MCF 10A (cell line): ENCODE results near the gene INTU. TPM values are rescaled to one million over a fixed set of nuclear protein-coding genes. Genes with fewer than 3 reads are reported as not detected.
A peak's percentile ranks its signal among the peaks of the same experiment; 100 is the strongest.
"Not testable (repeated sequence)": the region's sequence is repeated elsewhere in the genome, so short reads cannot be mapped to it uniquely, and the experiment has no call there.

ENCODE experiments used
- Bru-seq: library from RNA; stranded (reverse); fragments of 400-500 nt; gene quantifications from one replicate; lab custom pipeline; 2021; lab: Mats Ljungman, UMichigan
- BruChase-seq, 2 experiments: library from RNA; stranded (reverse); fragments of 400-500 nt; gene quantifications; one replicate each; lab custom pipeline; 2021; lab: Mats Ljungman, UMichigan
- BruUV-seq: library from RNA; stranded (reverse); fragments of 400-500 nt; replicated peaks from 2 replicates; lab custom pipeline; 2021; lab: Mats Ljungman, UMichigan
- CTCF ChIA-PET: fragments of 300-600 bp; sonication (Branson Sonifier 250); formaldehyde crosslinking; extraction: SDS; loops from one replicate; lab custom pipeline; 2021; ENCODE audit warnings: antibody characterized with exemption, inconsistent platforms; lab: Yijun Ruan, JAX
- POLR2A ChIA-PET: fragments of 300-600, 350-650 bp; sonication (Branson Sonifier 250); formaldehyde crosslinking; extraction: SDS; loops from one replicate; lab custom pipeline; 2020; ENCODE audit warnings: antibody characterized with exemption, inconsistent platforms; lab: Yijun Ruan, JAX
- DNase-seq: peaks from one replicate; pipeline ENCODE4 v3.0.0-alpha.2; 2018; ENCODE audit not compliant: unreplicated experiment
- H3K27ac Mint-ChIP-seq: one replicate; pipeline ENCODE4 v1.8.0; 2022; ENCODE audit warnings: mild to moderate bottlenecking, low read depth, mixed read lengths; ENCODE audit not compliant: unreplicated experiment
- H3K27me3 Mint-ChIP-seq: one replicate; pipeline ENCODE4 v1.8.0; 2022; ENCODE audit warnings: mixed read lengths; ENCODE audit not compliant: insufficient read depth, unreplicated experiment
- H3K36me3 Mint-ChIP-seq: one replicate; pipeline ENCODE4 v1.8.0; 2022; ENCODE audit warnings: mild to moderate bottlenecking, moderate library complexity, mixed read lengths; ENCODE audit not compliant: insufficient read depth, unreplicated experiment
- H3K4me1 Mint-ChIP-seq: one replicate; pipeline ENCODE4 v1.8.0; 2022; ENCODE audit warnings: mixed read lengths; ENCODE audit not compliant: insufficient read depth, unreplicated experiment
- H3K4me3 Mint-ChIP-seq: one replicate; pipeline ENCODE4 v1.8.0; 2022; ENCODE audit warnings: mild to moderate bottlenecking, moderate library complexity, mixed read lengths; ENCODE audit not compliant: unreplicated experiment
- H3K9me3 Mint-ChIP-seq: one replicate; pipeline ENCODE4 v1.8.0; 2022; ENCODE audit warnings: mixed read lengths; ENCODE audit not compliant: unreplicated experiment
- CTCF ChIP-seq: fragments of 200-600 bp; IDR thresholded peaks from one replicate; pipeline ENCODE4 v1.8.0; 2022; ENCODE audit warnings: antibody characterized with exemption, mild to moderate bottlenecking; ENCODE audit not compliant: unreplicated experiment
- intact Hi-C: fragments of 100-400 bp; cut with micrococcal nuclease; formaldehyde crosslinking; loops from 2 replicates; pipeline ENCODE4 v1.14.1; 2022
- long read RNA-seq: library from polyadenylated mRNA; stranded (forward); transcript quantifications from one replicate; pipeline ENCODE4 v2.0.0, GENCODE V29; 2022
- total RNA-seq: library from RNA; stranded (reverse); gene quantifications from 2 replicates; pipeline ENCODE4 v1.2.3, GENCODE V29; 2022

The INTU gene
- total RNA-seq (5.9 and 9.2 TPM in 2 replicates), Bru-seq, nascent RNA (percentile 60 among the genes with signal in this experiment), BruChase-seq, experiment 1, labeled RNA remaining after a 6-hour chase (percentile 68 among the genes with signal in this experiment), BruChase-seq, experiment 2, labeled RNA remaining after a 2-hour chase (percentile 64 among the genes with signal in this experiment)
- long read RNA-seq, partial matches to known transcripts = 0 of 6 reads
- long read RNA-seq, other reads (novel, unspliced or antisense) = 6 of 6 reads

GRCh38 chr4:127632420-127633403, at the start of gene INTU:
INTU (plus strand) TSS chr4:127632957; CDS start chr4:127633035, 78 bp downstream.
- intact Hi-C loops = loop anchor here (5.0 kb wide), 1 partner anchor 65 kb away; no protein-coding TSS in a partner anchor
- BruUV-seq = no TSS peak
- DNase-seq = peak; percentile 97
- POLR2A ChIA-PET = interaction anchor here (0.8 to 4.4 kb wide), 20 partner anchors 10 to 333 kb away, joined by 3 to 39 read pairs (median 8); partner anchors contain the start of genes ABHD18, HSPA4L and MFSD8
- Mint-ChIP-seq H3K4me3 (peak within 1 kb of the TSS; percentile 96), H3K27me3 (no peaks in the 10 kb centered on the region), H3K9me3 (no peaks in the 10 kb centered on the region), H3K4me1 (peaks cover 7% of the 10 kb centered on the region), H3K27ac (peak within 1 kb of the TSS; percentile 97), H3K36me3 (peaks cover 8% of the 10 kb centered on the region)
- CTCF ChIA-PET = interaction anchor here (0.6 to 2.0 kb wide), 6 partner anchors 10 to 1636 kb away, joined by 3 to 10 read pairs (median 4); no protein-coding TSS in a partner anchor
- no peak for TF ChIP-seq CTCF

- DNase-seq = peak; percentile 35
- H3K4me3 Mint-ChIP-seq, H3K27ac Mint-ChIP-seq, intact Hi-C loops, H3K9me3 Mint-ChIP-seq, H3K27me3 Mint-ChIP-seq, H3K36me3 Mint-ChIP-seq, POLR2A ChIA-PET, BruUV-seq, H3K4me1 Mint-ChIP-seq: not testable (repeated sequence)
- CTCF ChIA-PET = interaction anchor here (0.6 to 2.9 kb wide), 25 partner anchors 9 to 814 kb away, joined by 3 to 29 read pairs (median 5); no protein-coding TSS in a partner anchor
Measured at GRCh38 chr4:127586496-127586895, 46.3 kb upstream of the INTU start.

GRCh38 chr4:127586922-127587571, 45.7 kb upstream of the INTU start:
- TF ChIP-seq CTCF = peak; percentile 74
- no TSS peak for BruUV-seq
- CTCF ChIA-PET = interaction anchor here (0.6 to 2.9 kb wide), 33 partner anchors 8 to 1283 kb away, joined by 3 to 29 read pairs (median 4); no protein-coding TSS in a partner anchor
- no peaks in the 10 kb centered on the region for H3K36me3 Mint-ChIP-seq
- peak; percentile 67 for DNase-seq
- no peaks in the 10 kb centered on the region for H3K4me1 Mint-ChIP-seq
- POLR2A ChIA-PET = interaction anchor here (0.9 kb wide), 2 partner anchors 9 to 12 kb away, joined by 3 to 5 read pairs; no protein-coding TSS in a partner anchor
- H3K9me3 Mint-ChIP-seq = no peaks in the 10 kb centered on the region
- no peak overlapping the region for H3K27ac Mint-ChIP-seq
- no peak overlapping the region for H3K4me3 Mint-ChIP-seq
- intact Hi-C loops = loop anchor here (1.0 kb wide), 1 partner anchor 49 kb away; no protein-coding TSS in a partner anchor
- no peaks in the 10 kb centered on the region for H3K27me3 Mint-ChIP-seq

- POLR2A ChIA-PET, BruUV-seq, H3K36me3 Mint-ChIP-seq, H3K9me3 Mint-ChIP-seq, intact Hi-C loops, DNase-seq, H3K4me1 Mint-ChIP-seq, H3K27me3 Mint-ChIP-seq, H3K27ac Mint-ChIP-seq, H3K4me3 Mint-ChIP-seq: not testable (repeated sequence)
- CTCF ChIA-PET = interaction anchor here (0.6 to 2.9 kb wide), 3 partner anchors 18 to 1423 kb away, joined by 3 to 14 read pairs (median 3); no protein-coding TSS in a partner anchor
Measured at GRCh38 chr4:127589153-127589552, 43.6 kb upstream of the INTU start.
